Fibroblast of lung (primary cell): Measurements from ENCODE around the gene EEF1B2. TPM values are rescaled to one million over a fixed set of nuclear protein-coding genes. Genes with fewer than 3 reads are reported as not detected.

ENCODE experiments used
- DNase-seq, 2 donors: peaks; one replicate each; pipeline versions ENCODE4 v3.0.0 to v3.0.0-alpha.2; 2010; ENCODE audit warnings: low read depth in 2 of 2
- H2AFZ ChIP-seq: 2 replicates; pipeline ENCODE4 v1.5.1; 2012; ENCODE audit warnings: low read length, control low read depth, inconsistent platforms
- H3K27ac ChIP-seq: 2 replicates; pipeline ENCODE4 v1.5.1; 2011; ENCODE audit warnings: low read length, control low read depth; ENCODE audit not compliant: insufficient read depth
- H3K27me3 ChIP-seq: 2 replicates; pipeline ENCODE4 v1.5.1; 2011; ENCODE audit warnings: mild to moderate bottlenecking, low read length; ENCODE audit not compliant: control insufficient read depth, insufficient read depth
- H3K36me3 ChIP-seq: 2 replicates; pipeline ENCODE4 v1.5.1; 2011; ENCODE audit warnings: low read length; ENCODE audit not compliant: control insufficient read depth, insufficient read depth
- H3K4me1 ChIP-seq: 2 replicates; pipeline ENCODE4 v1.5.1; 2011; ENCODE audit warnings: low read length; ENCODE audit not compliant: control insufficient read depth, insufficient read depth; ENCODE audit errors: extremely low read depth
- H3K4me2 ChIP-seq: 2 replicates; pipeline ENCODE4 v1.5.1; 2011; ENCODE audit warnings: low read length, control low read depth; ENCODE audit not compliant: insufficient read depth; ENCODE audit errors: extremely low read depth
- H3K4me3 ChIP-seq, 4 experiments: fragments of 200-600 bp in 1 of 4; sonication (generic) in 1 of 4; replicated peaks in 1 of 4; 2 replicates each; pipeline ENCODE4 v1.5.1; 2011 to 2016; ENCODE audit warnings: low read length in 4 of 4, low read depth in 3 of 4, mild to moderate bottlenecking in 3 of 4, control low read depth in 2 of 4, inconsistent platforms in 1 of 4, mixed read lengths in 1 of 4; ENCODE audit not compliant: insufficient read depth in 1 of 4; ENCODE audit errors: control extremely low read depth in 1 of 4
- H3K79me2 ChIP-seq: 2 replicates; pipeline ENCODE4 v1.5.1; 2012; ENCODE audit warnings: mild to moderate bottlenecking, low read length, inconsistent platforms; ENCODE audit not compliant: control insufficient read depth, insufficient read depth
- H3K9ac ChIP-seq: 2 replicates; pipeline ENCODE4 v1.5.1; 2011; ENCODE audit warnings: mild to moderate bottlenecking, low read length, control low read depth; ENCODE audit not compliant: insufficient read depth
- H3K9me3 ChIP-seq: 2 replicates; pipeline ENCODE4 v1.5.1; 2012; ENCODE audit warnings: low read depth, low read length; ENCODE audit not compliant: control insufficient read depth, insufficient read depth
- H4K20me1 ChIP-seq: 2 replicates; pipeline ENCODE4 v1.5.1; 2011; ENCODE audit warnings: low read length; ENCODE audit not compliant: control insufficient read depth, insufficient read depth; ENCODE audit errors: extremely low read depth
- EZH2 ChIP-seq: IDR thresholded peaks from 2 replicates; pipeline ENCODE4 v1.5.1; 2012; ENCODE audit warnings: low read length, control low read depth, mild to moderate bottlenecking; ENCODE audit errors: missing control alignments
- polyA minus RNA-seq: library from RNA; depleted of rRNA, polyadenylated mRNA; stranded (reverse); fragments of >200 nt; gene quantifications from 2 replicates; pipeline ENCODE4 v1.2.3, GENCODE V29; 2011; ENCODE audit warnings: low replicate concordance
- polyA plus RNA-seq, 2 donors: library from polyadenylated mRNA; depleted of rRNA in 1 of 2; stranded (reverse) in 1 of 2; unstranded in 1 of 2; fragments of >200 nt; gene quantifications; 2 replicates each; pipeline ENCODE4 v1.2.1, GENCODE V29; 2011 to 2012; ENCODE audit warnings: missing spikeins in 1 of 2
- total RNA-seq: library from RNA; depleted of rRNA; stranded (reverse); fragments of >200 nt; gene quantifications from 2 replicates; pipeline ENCODE4 v1.2.1, GENCODE V29; 2014
- TF ChIP-seq, protein P1 (sequence below), 2 donors: IDR thresholded peaks in 1 of 2; conservative IDR thresholded peaks in 1 of 2; 1 replicate in 1 of 2; 2 replicates in 1 of 2; pipeline ENCODE4 v1.5.1; 2011 to 2012; ENCODE audit warnings: low read length in 2 of 2, control low read depth in 1 of 2, inconsistent platforms in 1 of 2, low read depth in 1 of 2, mild to moderate bottlenecking in 1 of 2

The EEF1B2 gene
- total RNA-seq (439 and 578 TPM in 2 replicates), polyA plus RNA-seq (936 and 984 TPM in 2 replicates), polyA minus RNA-seq (221 and 339 TPM in 2 replicates)
- 834 and 850 TPM in 2 replicates for polyA plus RNA-seq (2012)

DNA sequence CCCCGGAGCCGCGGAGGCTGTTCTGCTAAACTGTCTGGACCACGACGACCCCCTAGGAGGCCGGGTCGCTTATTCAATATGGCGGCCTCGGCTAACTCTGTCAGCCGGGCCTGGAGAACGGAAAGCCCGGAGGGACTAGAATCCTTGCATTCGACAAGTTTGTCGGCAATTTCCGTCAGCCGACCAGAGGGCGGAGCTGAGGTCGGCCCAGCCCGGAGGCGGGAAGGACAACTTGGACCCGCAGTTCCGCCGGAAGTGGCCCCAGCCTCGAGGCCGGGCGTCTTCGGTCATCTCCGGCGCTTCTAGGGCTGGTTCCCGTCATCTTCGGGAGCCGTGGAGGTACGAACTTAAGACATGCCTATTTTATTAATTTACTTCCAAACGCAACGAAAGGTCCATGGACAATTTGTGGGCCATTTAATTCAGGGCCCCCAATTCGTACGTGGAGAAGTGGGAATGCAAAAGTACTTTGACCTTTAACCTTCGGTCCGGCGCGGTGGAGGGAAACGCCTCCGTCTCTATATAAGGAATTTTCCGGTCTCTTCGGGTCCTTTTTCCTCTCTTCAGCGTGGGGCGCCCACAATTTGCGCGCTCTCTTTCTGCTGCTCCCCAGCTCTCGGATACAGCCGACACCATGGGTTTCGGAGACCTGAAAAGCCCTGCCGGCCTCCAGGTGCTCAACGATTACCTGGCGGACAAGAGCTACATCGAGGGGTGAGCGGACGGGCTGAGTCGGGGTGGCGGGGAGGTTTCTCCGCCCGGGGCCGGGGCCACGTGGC, at the start of gene EEF1B2, which contains the start of gene NDUFS1:
EEF1B2 (plus strand) TSS at position 550 of the 779 bp plus-strand sequence; CDS start at position 635, 85 bp downstream.
NDUFS1 (minus strand) TSS at position 99 of the 779 bp plus-strand sequence. CDS start 5,766 bp downstream, outside the sequence.
- TF ChIP-seq EZH2, result no peak
- TF ChIP-seq, protein P1, sequence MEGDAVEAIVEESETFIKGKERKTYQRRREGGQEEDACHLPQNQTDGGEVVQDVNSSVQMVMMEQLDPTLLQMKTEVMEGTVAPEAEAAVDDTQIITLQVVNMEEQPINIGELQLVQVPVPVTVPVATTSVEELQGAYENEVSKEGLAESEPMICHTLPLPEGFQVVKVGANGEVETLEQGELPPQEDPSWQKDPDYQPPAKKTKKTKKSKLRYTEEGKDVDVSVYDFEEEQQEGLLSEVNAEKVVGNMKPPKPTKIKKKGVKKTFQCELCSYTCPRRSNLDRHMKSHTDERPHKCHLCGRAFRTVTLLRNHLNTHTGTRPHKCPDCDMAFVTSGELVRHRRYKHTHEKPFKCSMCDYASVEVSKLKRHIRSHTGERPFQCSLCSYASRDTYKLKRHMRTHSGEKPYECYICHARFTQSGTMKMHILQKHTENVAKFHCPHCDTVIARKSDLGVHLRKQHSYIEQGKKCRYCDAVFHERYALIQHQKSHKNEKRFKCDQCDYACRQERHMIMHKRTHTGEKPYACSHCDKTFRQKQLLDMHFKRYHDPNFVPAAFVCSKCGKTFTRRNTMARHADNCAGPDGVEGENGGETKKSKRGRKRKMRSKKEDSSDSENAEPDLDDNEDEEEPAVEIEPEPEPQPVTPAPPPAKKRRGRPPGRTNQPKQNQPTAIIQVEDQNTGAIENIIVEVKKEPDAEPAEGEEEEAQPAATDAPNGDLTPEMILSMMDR (conservative IDR thresholded peaks at IDR 0.05 in 1 of 2, IDR thresholded peaks at IDR 0.05 in 1 of 2; ENCODE audit: low read depth in 1 of 2, low read length in 2 of 2), result no peak
- peaks cover 3% of the 10 kb centered on the region for H3K36me3 ChIP-seq
- peaks cover 4% of the 10 kb centered on the region for H3K4me1 ChIP-seq
- peak within 1 kb of the TSS; percentile 73 for H3K9ac ChIP-seq
- H2AFZ ChIP-seq, result peak within 1 kb of the TSS; percentile 78
- H3K4me3 ChIP-seq, result peak within 1 kb of the TSS; percentile 61 to 99 (median 80)
- no peaks in the 10 kb centered on the region for H4K20me1 ChIP-seq
- H3K79me2 ChIP-seq, result peaks cover 69% of the 10 kb centered on the region
- peak within 1 kb of the TSS; percentile 87 for H3K27ac ChIP-seq
- H3K9me3 ChIP-seq, result no peaks in the 10 kb centered on the region
- H3K4me2 ChIP-seq, result peak within 1 kb of the TSS; percentile 91
- peak; percentile 98 to 99 for DNase-seq
- no peaks in the 10 kb centered on the region for H3K27me3 ChIP-seq

DNA sequence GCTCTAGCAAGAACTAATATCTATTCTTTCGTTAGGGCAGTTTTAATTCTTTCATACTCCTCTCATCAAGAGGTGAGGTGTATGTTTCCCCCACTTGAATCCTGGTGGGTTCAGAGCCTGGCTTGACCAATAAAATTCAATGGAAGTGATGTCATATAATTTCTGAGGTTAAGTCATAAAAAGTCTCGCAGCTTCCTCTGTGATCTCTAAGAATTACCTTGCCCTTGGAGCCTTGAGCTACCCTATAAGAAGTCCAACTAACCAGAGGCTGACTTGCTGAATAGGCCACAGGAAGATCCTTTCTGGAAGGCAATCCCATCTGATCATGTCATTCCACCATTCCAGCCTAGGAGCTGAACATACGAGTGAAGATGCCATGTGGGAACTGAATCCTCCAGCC, 47.6 kb upstream of the EEF1B2 start:
- H2AFZ ChIP-seq, result no peak overlapping the region
- H3K4me1 ChIP-seq, result peaks cover 2% of the 10 kb centered on the region
- TF ChIP-seq, protein P1 (conservative IDR thresholded peaks at IDR 0.05 in 1 of 2, IDR thresholded peaks at IDR 0.05 in 1 of 2; ENCODE audit: low read depth in 1 of 2, low read length in 2 of 2), result no peak
- TF ChIP-seq EZH2, result no peak
- H3K27ac ChIP-seq, result no peak overlapping the region
- H3K9me3 ChIP-seq, result no peaks in the 10 kb centered on the region
- no peaks in the 10 kb centered on the region for H4K20me1 ChIP-seq
- peaks cover 2% of the 10 kb centered on the region for H3K36me3 ChIP-seq
- H3K27me3 ChIP-seq, result no peaks in the 10 kb centered on the region
- no peak overlapping the region for H3K4me3 ChIP-seq
- H3K4me2 ChIP-seq, result no peak overlapping the region
- no peaks in the 10 kb centered on the region for H3K79me2 ChIP-seq
- peak in 1 of 2 donors; percentile 13 for DNase-seq
- H3K9ac ChIP-seq, result no peak overlapping the region

DNA sequence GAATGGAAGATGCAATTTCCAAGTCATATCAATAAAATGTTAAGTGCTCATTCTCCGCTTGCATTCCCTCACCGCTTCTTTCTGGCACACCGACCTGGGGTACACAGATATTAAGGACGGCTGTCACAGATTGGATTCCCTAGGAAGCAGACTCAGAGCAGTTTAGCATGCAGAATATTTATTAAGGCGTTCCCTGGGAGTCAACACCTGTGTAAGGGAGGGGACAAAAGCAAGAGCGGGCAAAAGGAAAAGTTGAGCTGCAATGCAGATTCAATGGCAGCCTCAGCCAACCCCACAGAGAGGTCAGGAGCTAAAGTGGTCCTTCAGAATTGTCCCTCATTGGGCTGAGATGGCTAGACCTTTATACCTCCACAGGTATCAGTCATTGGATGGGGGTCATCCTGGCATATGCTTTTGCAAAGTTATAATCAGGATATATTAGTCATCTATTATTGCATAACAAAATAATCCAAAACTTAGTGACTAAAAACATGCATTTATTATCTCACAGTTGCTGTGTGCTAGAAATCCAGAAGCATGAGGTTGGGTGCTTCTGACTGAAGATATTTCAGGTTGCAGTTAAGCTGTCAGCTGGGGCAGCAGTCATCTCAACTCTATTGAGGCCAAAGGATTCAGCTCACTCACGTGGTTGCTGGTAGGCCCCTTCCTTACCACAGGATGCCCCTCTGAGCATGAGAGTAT, 46.7 kb upstream of the EEF1B2 start:
- TF ChIP-seq, protein P1 (conservative IDR thresholded peaks at IDR 0.05 in 1 of 2, IDR thresholded peaks at IDR 0.05 in 1 of 2; ENCODE audit: low read depth in 1 of 2, low read length in 2 of 2), result no peak
- TF ChIP-seq EZH2, result no peak
- H3K36me3 ChIP-seq, result peaks cover 2% of the 10 kb centered on the region
- H3K4me2 ChIP-seq, result no peak overlapping the region
- no peaks in the 10 kb centered on the region for H3K9me3 ChIP-seq
- H2AFZ ChIP-seq, result no peak overlapping the region
- no peaks in the 10 kb centered on the region for H4K20me1 ChIP-seq
- H3K9ac ChIP-seq, result no peak overlapping the region
- H3K4me1 ChIP-seq, result peaks cover 2% of the 10 kb centered on the region
- no peak overlapping the region for H3K27ac ChIP-seq
- H3K27me3 ChIP-seq, result no peaks in the 10 kb centered on the region
- peak in 1 of 2 donors; percentile 14 for DNase-seq
- no peak overlapping the region for H3K4me3 ChIP-seq
- no peaks in the 10 kb centered on the region for H3K79me2 ChIP-seq
